GM19328 (cell line): ENCODE measurements around the gene DGKE.

Experiments
- ATAC-seq: cut with Tn5 transposase; IDR thresholded peaks from one replicate; pipeline ENCODE4 v1.9.1; 2021; ENCODE audit warnings: mild to moderate bottlenecking, moderate library complexity; ENCODE audit not compliant: unreplicated experiment

The DGKE gene

GRCh38 chr17:56887552-56888467, 53.9 kb downstream of the DGKE start:
- no peak for ATAC-seq

DNA sequence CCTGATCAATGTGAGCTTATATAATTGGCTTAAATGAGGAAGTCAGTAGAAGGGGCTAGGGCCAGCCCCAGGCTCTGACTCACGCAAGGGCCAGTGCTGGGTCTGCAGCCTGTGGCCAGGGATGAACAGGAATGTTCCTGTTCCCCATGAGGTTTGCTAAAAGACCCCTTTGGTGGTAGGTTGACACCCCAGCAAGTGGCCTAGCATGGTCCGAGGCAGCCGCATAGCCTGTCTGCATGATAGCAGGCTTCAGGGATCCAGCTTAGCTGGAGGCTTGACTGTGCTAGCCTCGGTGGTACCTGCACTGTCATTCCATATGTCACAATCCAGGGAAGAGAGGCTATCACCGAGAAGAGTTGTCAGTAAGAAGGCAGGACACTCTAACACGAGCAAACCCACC, 56.4 kb downstream of the DGKE start:
- ATAC-seq, result no peak

- no peak for ATAC-seq
Observed at GRCh38 chr17:56890906-56891674, 57.1 kb downstream of the DGKE start.

DNA sequence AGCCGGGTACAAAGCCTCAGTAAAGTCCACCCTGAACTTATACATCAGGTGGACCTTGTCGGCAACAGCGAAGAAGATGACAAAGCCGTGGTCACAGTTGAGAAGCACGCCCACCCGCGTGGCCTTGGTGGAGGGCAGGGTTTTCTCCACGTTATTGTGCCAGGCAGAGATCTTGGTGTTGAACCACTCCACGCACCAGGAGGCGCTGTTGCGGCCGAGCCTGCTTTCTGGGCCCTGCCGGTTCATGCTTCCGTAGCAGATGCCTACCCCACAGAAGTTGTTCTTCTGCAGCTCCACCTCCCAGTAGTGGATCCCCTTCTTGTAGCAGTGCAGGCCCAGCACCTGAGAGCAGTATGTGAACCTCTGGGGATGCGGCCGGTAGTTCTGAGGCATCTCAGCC, 57.8 kb downstream of the DGKE start:
- no peak for ATAC-seq

DNA sequence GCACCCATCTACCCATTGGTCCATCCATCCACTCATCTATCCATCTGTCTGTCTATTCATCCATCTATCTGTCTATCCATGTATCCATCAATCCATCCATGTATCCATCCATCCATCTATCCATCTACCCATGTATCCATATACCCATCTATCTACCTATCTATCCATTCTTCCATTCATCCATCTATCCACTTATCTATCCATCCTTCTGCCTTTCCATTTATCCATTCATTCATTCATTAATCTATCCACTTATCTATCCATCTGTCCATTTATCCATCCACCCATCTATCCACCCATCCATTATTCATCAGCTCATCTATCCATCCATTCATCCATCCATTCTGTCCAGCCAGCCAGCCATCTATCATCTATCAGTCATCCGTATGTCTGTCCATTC, 58.4 kb downstream of the DGKE start:
- no peak for ATAC-seq

DNA sequence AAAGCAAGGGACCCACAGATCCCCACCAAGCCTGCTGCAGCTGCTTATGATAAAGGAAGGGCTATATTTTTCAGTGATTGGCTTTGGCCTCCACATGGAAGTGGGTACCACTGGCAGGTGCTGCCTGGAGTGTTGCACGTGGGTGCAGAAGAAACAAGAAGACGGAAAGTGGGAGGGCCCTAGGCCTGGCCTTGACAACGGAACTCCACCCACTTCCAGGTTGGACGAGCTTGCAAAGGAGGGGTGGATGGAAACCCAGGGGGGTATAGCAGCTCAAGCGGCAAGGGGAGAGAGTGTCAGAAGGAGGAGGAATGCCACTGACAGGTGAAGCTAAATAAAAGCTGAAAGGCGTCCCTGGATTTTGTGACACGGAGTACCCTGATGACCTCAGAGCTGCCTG, 59.6 kb downstream of the DGKE start:
- no peak for ATAC-seq

- no peak for ATAC-seq
Observed at GRCh38 chr17:56894859-56895455, 61.0 kb downstream of the DGKE start.

- no peak for ATAC-seq
Observed at GRCh38 chr17:56896217-56896967, 62.4 kb downstream of the DGKE start.

- no peak for ATAC-seq
Observed at GRCh38 chr17:56896968-56897359, 63.0 kb downstream of the DGKE start.

DNA sequence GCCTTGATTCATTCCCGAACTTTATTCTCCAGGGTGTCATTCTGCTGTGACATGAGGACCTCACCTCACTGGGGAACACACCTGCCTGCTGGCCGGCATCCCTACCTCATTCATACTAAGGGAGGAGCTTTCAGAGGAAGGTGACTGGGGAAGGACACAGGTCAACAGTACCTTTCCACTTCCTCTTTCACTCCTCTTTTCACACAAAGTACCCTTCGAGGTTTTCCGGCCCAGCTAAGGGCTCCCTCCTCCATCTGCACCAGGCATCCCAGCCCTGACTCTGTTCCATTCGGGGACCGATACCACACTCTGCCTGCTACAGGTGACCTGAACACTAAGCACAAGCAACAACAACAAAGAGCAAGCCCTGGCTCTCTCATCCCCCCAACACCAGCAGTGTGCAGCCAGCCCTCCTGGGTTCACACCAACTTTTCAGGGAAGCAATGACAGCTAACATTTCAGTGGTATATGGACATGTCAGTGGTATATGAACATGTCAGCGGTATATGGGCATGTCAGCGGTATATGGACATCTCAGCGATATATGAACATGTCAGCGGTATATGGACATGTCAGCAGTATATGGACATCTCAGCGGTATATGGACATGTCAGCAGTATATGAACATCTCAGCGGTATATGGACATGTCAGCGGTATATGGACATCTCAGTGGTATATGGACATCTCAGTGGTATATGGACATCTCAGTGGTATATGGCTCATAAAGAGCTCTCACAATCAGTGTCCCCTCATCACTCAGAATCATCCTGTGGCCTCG, 63.9 kb downstream of the DGKE start:
- no peak for ATAC-seq

DNA sequence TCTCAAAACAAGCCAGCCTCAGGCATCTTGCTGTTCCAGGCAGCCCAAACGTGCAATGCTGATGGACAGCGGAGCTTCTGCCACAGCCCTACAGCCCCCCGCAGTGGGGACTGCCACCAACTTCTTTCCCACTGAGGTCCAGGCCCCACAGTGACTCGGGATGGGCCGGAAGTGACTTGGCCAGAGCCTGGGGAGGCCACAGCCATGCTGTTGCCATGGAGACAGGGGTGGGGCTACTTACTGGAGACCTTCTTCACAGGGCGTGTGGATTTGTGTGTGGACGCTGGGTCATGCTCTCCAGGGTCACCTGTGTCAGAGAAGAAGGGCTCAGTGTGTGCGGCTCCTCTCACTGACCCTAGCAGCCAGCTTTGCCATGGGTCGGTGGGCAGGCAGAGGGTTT, 64.9 kb downstream of the DGKE start:
- no peak for ATAC-seq

DNA sequence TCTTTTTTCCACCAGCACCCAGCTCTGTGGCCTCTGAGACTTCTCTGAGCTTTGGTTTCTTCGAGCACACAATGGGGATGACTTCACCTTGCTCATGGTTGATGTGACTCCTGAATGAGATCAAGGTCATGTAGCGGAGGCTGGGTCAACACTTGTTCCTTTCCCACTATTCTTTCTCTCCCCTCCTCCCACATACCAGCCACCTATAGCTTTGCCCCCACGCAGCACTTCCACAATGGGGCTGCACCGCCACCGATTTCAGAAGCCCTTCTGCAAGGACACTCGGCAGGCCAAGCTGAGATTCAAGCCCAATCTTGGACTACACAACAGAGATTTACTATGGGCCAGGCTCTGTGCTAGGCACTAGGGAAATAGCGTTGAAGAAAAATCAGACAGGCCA, 65.5 kb downstream of the DGKE start:
- no peak for ATAC-seq

DNA sequence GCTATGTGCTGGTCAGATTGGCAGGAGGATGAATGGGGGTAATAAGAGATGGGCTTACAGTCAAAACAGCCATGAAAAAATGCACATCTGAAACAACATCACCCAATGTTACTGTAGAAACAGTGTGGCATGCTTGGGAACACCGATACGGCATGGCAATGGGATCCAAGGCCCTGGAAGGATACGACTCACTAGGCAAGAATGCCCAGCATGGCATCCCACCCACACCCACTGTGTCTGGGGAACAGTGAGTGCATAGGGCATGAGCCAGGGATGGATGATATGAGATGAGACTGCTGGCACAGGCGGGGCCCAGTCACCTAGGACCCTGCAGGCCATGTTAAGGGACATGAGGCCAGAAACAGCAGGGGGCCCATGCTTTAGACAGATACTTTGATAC, 68.4 kb downstream of the DGKE start:
- no peak for ATAC-seq

GRCh38 chr17:56903560-56903959, 69.6 kb downstream of the DGKE start:
- no peak for ATAC-seq

- peak; percentile 71 for ATAC-seq
Observed at GRCh38 chr17:56908001-56908542, 74.1 kb downstream of the DGKE start.

DNA sequence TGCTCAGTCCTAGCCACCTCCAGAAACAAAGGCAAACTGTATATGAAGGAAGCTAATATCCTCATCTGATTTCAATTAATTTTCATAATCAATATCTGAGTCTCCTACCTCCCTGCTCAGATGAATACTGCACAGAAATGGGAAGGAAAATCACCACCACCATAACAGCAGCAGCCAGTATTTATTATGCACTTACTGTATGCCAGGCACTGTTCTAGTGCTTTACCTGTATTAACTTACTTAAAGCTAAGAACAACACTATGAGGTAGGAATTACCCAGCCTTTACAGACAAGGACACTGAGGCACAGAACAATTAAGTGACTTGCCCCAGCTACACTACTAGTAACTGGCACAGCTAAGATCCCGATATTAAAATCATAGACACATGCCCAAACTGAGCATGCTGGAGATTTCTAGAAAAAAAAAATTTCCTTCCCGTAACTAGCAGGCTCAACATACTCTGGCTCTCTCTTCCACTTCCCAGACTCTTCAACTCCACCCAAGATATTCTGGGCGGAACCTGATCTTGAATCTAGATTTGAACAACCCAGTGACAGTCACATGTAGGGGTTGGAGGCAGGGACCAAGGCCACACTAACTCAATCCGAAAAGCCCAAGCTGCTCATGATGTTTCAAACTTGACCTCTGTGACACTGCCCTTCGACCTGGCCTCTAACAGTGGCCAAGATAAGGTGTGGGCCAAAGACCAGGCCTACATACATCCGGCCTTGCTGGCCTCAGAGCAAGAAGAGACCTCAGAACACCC, 76.0 kb downstream of the DGKE start:
- no peak for ATAC-seq

- no peak for ATAC-seq
Observed at GRCh38 chr17:56910509-56911235, 76.7 kb downstream of the DGKE start.
